ENCODE data around the gene NACA. TPM values are rescaled to one million over a fixed set of nuclear protein-coding genes. Genes with fewer than 3 reads are reported as not detected.

Gene NACA
- total RNA-seq, 1 experiment from 2014 or later = 896 TPM

DNA sequence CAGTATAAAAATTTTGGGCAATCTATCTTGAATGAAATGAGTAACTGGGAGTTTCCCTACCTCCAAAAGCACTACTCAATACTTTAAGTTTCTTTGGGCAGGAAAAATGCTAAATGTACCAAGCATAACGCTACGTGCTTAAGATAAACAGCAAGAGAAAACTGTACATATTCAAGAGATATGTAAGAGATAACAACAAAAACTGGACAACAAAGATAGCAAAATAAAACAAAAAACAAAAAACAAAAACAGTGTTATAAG lies 57.0 kb downstream of the NACA start (continued):
- TF ChIP-seq, protein P1, sequence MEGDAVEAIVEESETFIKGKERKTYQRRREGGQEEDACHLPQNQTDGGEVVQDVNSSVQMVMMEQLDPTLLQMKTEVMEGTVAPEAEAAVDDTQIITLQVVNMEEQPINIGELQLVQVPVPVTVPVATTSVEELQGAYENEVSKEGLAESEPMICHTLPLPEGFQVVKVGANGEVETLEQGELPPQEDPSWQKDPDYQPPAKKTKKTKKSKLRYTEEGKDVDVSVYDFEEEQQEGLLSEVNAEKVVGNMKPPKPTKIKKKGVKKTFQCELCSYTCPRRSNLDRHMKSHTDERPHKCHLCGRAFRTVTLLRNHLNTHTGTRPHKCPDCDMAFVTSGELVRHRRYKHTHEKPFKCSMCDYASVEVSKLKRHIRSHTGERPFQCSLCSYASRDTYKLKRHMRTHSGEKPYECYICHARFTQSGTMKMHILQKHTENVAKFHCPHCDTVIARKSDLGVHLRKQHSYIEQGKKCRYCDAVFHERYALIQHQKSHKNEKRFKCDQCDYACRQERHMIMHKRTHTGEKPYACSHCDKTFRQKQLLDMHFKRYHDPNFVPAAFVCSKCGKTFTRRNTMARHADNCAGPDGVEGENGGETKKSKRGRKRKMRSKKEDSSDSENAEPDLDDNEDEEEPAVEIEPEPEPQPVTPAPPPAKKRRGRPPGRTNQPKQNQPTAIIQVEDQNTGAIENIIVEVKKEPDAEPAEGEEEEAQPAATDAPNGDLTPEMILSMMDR (IDR thresholded peaks at IDR 0.05 in 2 of 3, conservative IDR thresholded peaks at IDR 0.05 in 1 of 3; ENCODE audit: borderline replicate concordance in 1 of 3, insufficient read depth in 1 of 3, low read depth in 2 of 3, low read length in 2 of 3) = no peak
- TF ChIP-seq ELF1 (IDR thresholded peaks at IDR 0.05; ENCODE audit: borderline replicate concordance, low read depth) (no peak), FOSL1 (IDR thresholded peaks at IDR 0.05; ENCODE audit: low read depth) (no peak), CBX3 (IDR thresholded peaks at IDR 0.05; ENCODE audit: low read depth) (no peak), POLR2AphosphoS5 (IDR thresholded peaks at IDR 0.05; ENCODE audit: low read depth, low read length) (no peak)

Other genes starting within 250 kb of the NACA start
- gene GLS2, start 237.1 kb downstream of the NACA start, total RNA-seq (2021; ENCODE audit: unreplicated experiment) = not detected
- 40.8 TPM for gene RBMS2, start 203.5 kb downstream of the NACA start, total RNA-seq (2021; ENCODE audit: unreplicated experiment)
- gene BAZ2A, start 95.0 kb downstream of the NACA start, total RNA-seq (2021; ENCODE audit: unreplicated experiment) = 106 TPM
- 1,051 TPM for gene ATP5F1B, start 79.3 kb downstream of the NACA start, total RNA-seq (2021; ENCODE audit: unreplicated experiment)
- gene PTGES3, start 37.0 kb downstream of the NACA start, total RNA-seq (2021; ENCODE audit: unreplicated experiment) = 404 TPM
- gene PRIM1, start 27.0 kb upstream of the NACA start, total RNA-seq (2021; ENCODE audit: unreplicated experiment) = 53.3 TPM
- 1.9 TPM for gene HSD17B6, start 38.0 kb upstream of the NACA start, total RNA-seq (2021; ENCODE audit: unreplicated experiment)
- gene SDR9C7, start 209.1 kb upstream of the NACA start, total RNA-seq (2021; ENCODE audit: unreplicated experiment) = not detected
- gene RDH16, start 232.3 kb upstream of the NACA start, total RNA-seq (2021; ENCODE audit: unreplicated experiment) = 0.59 TPM

All from HCT116 (cell line).